Measurements from ENCODE around the gene PAAF1. TPM values are rescaled to one million over a fixed set of nuclear protein-coding genes. Genes with fewer than 3 reads are reported as not detected.

Gene PAAF1
- total RNA-seq, 1 donor from 2014 or later: 13.5 TPM

GRCh38 chr11:73957654-73958361, 81.0 kb downstream of the PAAF1 start:
- Histone ChIP-seq H3K36me3 (no peaks in the 10 kb centered on the region), H3K27me3 (ENCODE audit: low read depth) (peaks cover 48% of the 10 kb centered on the region), H3K4me3 (no peak overlapping the region), H3K4me1 (no peaks in the 10 kb centered on the region), H3K27ac (replicated peaks) (no peak overlapping the region), H3K9me3 (replicated peaks) (no peaks in the 10 kb centered on the region)
- TF ChIP-seq CTCF (IDR thresholded peaks at IDR 0.05; ENCODE audit: borderline replicate concordance): no peak
- DNase-seq: no peak
- intact Hi-C loops (cut with micrococcal nuclease): no loop called here

GRCh38 chr11:73958521-73959141, 81.8 kb downstream of the PAAF1 start:
- Histone ChIP-seq H3K9me3 (replicated peaks) (no peaks in the 10 kb centered on the region), H3K27ac (replicated peaks) (no peak overlapping the region), H3K36me3 (no peaks in the 10 kb centered on the region), H3K27me3 (ENCODE audit: low read depth) (peaks cover 48% of the 10 kb centered on the region), H3K4me3 (no peak overlapping the region), H3K4me1 (peaks cover under 1% of the 10 kb centered on the region)
- no peak for DNase-seq
- intact Hi-C loops (cut with micrococcal nuclease): no loop called here
- no peak for TF ChIP-seq CTCF (IDR thresholded peaks at IDR 0.05; ENCODE audit: borderline replicate concordance)

- intact Hi-C loops (cut with micrococcal nuclease): loop anchor here (10.0 kb wide), 1 partner anchor 113 kb away; no protein-coding TSS in a partner anchor
- Histone ChIP-seq H3K27ac (replicated peaks) (no peak overlapping the region), H3K4me1 (peaks cover 6% of the 10 kb centered on the region), H3K36me3 (no peaks in the 10 kb centered on the region), H3K9me3 (replicated peaks) (no peaks in the 10 kb centered on the region), H3K4me3 (no peak overlapping the region), H3K27me3 (ENCODE audit: low read depth) (peaks cover 25% of the 10 kb centered on the region)
- TF ChIP-seq CTCF (IDR thresholded peaks at IDR 0.05; ENCODE audit: borderline replicate concordance): no peak
- DNase-seq: no peak
These were observed 84.5 kb downstream of the PAAF1 start for GRCh38 chr11:73961321-73961720.

GRCh38 chr11:73962101-73962705, 85.4 kb downstream of the PAAF1 start:
- H3K4me3 ChIP-seq: no peak overlapping the region
- no peak overlapping the region for H3K27ac ChIP-seq (replicated peaks)
- no peaks in the 10 kb centered on the region for H3K36me3 ChIP-seq
- H3K4me1 ChIP-seq: peaks cover 6% of the 10 kb centered on the region
- intact Hi-C loops (cut with micrococcal nuclease): loop anchor here (10.0 kb wide), 1 partner anchor 113 kb away; no protein-coding TSS in a partner anchor
- no peak for DNase-seq
- TF ChIP-seq CTCF (IDR thresholded peaks at IDR 0.05; ENCODE audit: borderline replicate concordance): no peak
- peaks cover 17% of the 10 kb centered on the region for H3K27me3 ChIP-seq (ENCODE audit: low read depth)
- no peaks in the 10 kb centered on the region for H3K9me3 ChIP-seq (replicated peaks)

- intact Hi-C loops (cut with micrococcal nuclease): loop anchor here (10.0 kb wide), 1 partner anchor 111 kb away; no protein-coding TSS in a partner anchor
- TF ChIP-seq CTCF (IDR thresholded peaks at IDR 0.05; ENCODE audit: borderline replicate concordance): no peak
- Histone ChIP-seq H3K27me3 (ENCODE audit: low read depth) (no peaks in the 10 kb centered on the region), H3K9me3 (replicated peaks) (no peaks in the 10 kb centered on the region), H3K4me3 (no peak overlapping the region), H3K36me3 (no peaks in the 10 kb centered on the region), H3K27ac (replicated peaks) (no peak overlapping the region), H3K4me1 (peaks cover 6% of the 10 kb centered on the region)
- DNase-seq: no peak
These were observed 87.1 kb downstream of the PAAF1 start for GRCh38 chr11:73963861-73964260.
